ENCODE results near the gene CPNE5.

GRCh38 chr6:36803908-36804307 is 35.3 kb downstream of the CPNE5 start:
- no peak for TF ChIP-seq GABPA (IDR thresholded peaks at IDR 0.05; ENCODE audit: low read depth)
- TF ChIP-seq POLR2AphosphoS5 (IDR thresholded peaks at IDR 0.05; ENCODE audit: low read depth, low read length), result no peak
- no peak for TF ChIP-seq EZH2phosphoT487 (IDR thresholded peaks at IDR 0.05; ENCODE audit: borderline replicate concordance, low read depth)
- TF ChIP-seq CTCF (IDR thresholded peaks at IDR 0.05), result no peak
- TF ChIP-seq RCOR1 (IDR thresholded peaks at IDR 0.05; ENCODE audit: low read length), result no peak
- no peak for TF ChIP-seq MAX (IDR thresholded peaks at IDR 0.05; ENCODE audit: low read depth)
